NCI-H1694 (cell line): Measurements from ENCODE around the gene LMX1B.
A peak's percentile ranks its signal among the peaks of the same experiment; 100 is the strongest.
"Not testable (repeated sequence)": the region's sequence is repeated elsewhere in the genome, so short reads cannot be mapped to it uniquely, and the experiment has no call there.

Experiments
- DNase-seq: peaks from one replicate; lab custom pipeline; 2025; lab: John Stamatoyannopoulos, UW

Gene LMX1B

GRCh38 chr9:126708178-126708577, 94.5 kb downstream of the LMX1B start:
- no peak for DNase-seq

- no peak for DNase-seq
These were observed 95.5 kb downstream of the LMX1B start for GRCh38 chr9:126709241-126709640.

DNA sequence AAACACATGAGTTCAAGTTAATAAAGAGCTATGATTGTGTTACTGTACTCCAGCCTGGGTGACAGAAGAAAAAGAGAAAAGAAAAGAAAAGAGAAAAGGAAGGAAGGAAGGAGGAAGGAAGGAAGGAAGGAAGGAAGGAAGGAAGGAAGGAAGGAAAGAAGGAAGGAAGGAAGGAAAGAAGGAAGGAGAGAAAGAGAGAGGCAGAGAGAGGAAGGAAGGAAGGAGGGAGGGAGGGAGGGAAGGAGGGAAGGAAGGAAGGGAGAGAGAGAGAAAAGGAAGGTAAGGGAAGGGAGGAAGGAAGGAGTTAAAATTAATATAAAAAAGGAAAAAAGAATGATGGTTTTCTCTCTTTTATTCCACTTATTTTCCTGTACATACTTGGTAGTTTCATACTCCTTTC, 101.7 kb downstream of the LMX1B start:
- no peak for DNase-seq

DNA sequence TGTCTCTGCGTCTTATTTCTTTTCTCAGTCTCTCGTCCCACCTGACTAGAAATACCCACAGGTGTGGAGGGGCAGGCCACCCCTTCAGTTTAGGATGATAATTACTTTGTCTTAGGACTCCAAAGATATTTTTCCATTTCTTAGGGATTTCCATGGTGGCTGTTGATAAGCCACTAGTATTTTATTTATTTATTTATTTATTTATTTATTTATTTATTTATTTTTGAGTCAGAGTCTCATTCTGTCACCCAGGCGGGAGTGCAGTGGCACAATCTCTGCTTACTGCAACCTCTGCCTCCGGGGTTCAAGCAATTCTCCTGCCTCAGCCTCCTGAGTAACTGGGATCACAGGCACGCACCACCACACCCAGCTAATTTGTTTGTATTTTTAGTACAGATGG, 103.7 kb downstream of the LMX1B start:
- DNase-seq: not testable (repeated sequence)

- DNase-seq: peak; percentile 54
These were observed 105.9 kb downstream of the LMX1B start for GRCh38 chr9:126719618-126720031.

GRCh38 chr9:126720036-126720435, 106.3 kb downstream of the LMX1B start:
- no peak for DNase-seq

GRCh38 chr9:126720661-126721563, 107.2 kb downstream of the LMX1B start:
- no peak for DNase-seq

GRCh38 chr9:126721564-126721981, 107.8 kb downstream of the LMX1B start:
- DNase-seq: no peak

DNA sequence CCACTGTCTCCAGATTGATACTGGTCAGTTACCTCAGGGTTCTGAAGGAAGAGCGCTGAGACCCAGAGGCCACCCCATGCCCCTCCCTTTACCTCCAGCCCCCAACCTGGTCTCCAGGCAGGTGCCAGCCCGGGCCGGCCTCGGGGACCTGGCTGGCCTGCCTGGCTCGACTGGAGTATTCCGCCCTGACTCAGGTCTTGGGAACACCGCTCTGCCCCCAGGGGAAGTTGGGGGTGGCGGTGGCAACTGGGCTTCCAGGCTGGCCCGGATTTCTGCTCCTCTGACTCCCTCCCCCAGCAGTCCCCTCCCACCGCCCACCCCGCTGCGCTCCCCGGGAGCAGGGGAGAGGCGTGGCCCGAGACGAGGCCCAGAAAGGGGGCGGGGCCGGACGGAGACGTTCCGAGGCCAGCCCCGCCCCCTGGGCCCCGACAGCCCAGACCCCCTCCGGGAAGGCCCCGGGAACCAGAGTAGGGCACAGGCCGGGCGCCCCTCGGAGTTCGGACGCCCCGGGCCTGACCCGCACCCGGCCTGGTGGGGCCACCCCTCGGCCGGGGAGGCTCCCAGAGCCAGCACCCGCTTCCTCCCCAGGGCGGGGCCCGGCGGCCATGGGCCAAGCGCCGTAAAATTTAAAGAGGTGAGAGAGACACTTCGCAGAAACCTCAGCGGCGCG, 108.7 kb downstream of the LMX1B start:
- DNase-seq: peak; percentile 20

- DNase-seq: no peak
These were observed 109.4 kb downstream of the LMX1B start for GRCh38 chr9:126722922-126723806.

GRCh38 chr9:126723807-126724172, 110.1 kb downstream of the LMX1B start:
- no peak for DNase-seq

DNA sequence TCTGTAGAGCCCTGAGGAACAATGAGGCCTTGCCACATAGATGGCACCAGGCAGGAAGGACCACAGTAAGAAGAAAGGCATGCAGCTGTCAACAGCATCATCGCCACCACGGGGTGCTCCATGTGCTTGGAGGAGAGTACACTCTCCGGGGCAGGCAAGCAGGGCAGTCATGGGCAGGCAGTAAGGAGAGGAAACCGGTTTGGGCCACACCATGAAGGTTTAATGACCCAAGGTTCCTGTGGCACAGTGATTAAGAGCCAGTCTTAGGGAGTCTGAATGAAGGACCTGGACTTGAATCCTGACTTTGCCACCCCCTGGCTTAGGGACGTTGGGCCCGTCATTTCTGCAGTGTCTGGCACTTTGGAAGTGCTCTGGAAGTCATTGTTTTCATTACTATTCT, 110.5 kb downstream of the LMX1B start:
- DNase-seq: no peak

DNA sequence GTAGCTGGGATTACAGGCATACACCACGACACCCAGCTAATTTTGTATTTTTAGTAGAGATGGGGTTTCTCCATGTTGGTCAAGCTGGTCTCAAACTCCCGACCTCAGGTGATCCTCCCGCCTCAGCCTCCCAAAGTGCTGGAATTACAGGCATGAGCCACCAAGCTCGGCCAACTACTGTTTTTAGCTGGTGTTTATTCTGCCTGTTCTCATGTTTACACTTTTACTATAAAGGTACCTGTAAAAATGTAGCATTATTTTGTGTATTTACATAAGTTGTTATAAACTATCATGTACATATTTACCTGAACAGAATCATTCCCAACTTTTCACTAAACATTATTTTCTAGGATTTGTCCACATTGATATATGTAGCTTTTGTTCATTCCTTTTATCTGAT, 111.8 kb downstream of the LMX1B start:
- DNase-seq: not testable (repeated sequence)

- DNase-seq: not testable (repeated sequence)
These were observed 114.5 kb downstream of the LMX1B start for GRCh38 chr9:126728210-126728609.

GRCh38 chr9:126730592-126730991, 116.9 kb downstream of the LMX1B start:
- not testable (repeated sequence) for DNase-seq

DNA sequence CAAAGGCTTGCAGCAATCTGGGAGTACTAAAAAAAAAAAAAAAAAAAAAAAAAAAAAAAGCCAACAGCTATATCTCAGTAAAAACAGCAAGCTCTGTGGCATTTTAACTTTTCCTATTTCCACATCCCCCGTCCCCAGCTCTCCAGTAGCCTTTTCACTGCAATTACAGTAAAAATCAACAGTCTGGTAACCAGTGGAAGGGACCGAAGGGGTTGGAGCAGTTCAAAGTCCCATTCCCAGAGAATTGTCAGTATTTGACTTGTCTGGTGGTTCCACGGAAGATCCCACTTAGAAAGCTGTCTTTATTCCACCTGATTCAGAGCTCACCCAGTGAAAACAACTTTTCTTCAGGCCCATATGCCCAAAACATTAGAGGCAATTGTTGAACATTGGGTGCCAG, 119.3 kb downstream of the LMX1B start:
- DNase-seq: no peak

DNA sequence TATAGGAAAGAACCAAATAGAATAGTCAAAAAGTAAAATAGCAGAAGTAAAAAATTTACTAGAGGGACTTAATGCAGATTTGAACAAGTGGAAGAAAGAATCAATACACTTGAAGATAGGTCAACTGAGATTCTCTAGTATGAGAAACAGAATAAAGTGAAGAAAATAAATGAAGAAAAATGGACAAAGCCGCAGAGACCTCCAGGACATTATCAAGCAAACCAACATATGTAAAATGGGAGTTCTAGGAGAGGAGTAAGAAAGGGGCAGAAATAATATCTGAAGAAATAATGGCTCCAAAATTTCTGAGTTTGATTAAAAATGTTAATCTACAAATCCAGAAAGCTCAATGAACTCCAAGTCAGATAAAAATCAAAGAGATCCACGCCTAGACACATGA, 121.1 kb downstream of the LMX1B start:
- DNase-seq: no peak

- no peak for DNase-seq
These were observed 121.8 kb downstream of the LMX1B start for GRCh38 chr9:126735482-126735881.

DNA sequence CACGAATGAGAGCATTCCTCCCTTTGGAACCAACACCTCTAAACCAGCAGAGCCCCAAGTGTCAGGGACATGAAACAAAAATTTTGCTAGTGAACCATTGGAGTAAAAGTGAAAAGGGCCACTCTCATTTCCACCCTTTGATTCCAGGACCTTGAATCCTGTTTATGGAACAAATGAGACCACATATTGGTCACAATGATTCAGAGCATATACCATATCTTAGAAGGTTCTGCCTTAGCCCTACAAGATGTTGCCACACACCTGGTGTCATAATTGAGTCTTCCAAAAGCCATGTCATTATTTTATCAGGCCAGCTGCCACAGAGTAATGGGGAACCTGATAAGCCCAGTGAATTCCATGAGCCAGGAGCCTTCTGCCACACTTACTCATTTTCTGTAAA, 124.8 kb downstream of the LMX1B start:
- DNase-seq: no peak

- DNase-seq: no peak
These were observed 129.3 kb downstream of the LMX1B start for GRCh38 chr9:126743041-126743440.

DNA sequence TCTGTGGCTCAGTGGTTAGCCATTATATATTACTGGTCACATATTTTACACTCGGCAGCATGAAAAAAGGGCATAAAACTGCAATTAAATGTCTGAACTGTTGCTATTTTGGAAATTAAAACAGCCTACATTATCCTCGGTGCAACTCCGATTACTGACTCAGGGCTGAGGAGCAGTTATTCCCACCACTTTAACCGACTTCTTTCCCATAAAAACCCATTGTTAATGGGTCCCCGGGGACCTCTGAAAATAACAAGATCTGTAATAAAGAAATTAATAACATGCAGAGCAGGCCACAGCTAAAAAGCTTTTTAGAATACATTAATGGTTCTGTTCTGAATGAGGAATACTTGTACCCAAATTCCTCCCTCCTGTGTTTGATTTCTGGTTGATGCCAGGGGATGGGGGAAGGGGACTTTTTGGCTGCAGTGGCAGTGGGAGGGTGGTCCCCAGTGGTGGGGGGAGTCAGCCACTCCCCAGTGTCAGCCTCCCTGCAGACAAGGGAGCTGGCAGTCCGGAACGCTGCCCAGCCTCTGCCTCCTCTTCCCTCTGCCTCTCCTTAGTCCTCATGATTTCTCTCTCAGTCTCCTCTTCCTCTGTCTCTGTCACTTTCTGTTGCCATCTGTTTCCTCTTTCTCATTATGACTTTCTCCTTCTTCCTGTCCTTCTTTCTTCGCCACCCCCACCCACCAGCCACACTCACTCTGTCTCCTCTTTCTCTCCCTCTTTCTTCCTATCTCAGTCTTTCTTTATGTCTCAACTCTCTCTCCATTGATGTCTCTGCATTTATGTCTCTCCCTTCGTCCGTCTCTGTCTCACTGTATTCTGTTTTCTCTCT, 132.1 kb downstream of the LMX1B start:
- no peak for DNase-seq
